Stimulated activated memory B cell treated with anti-CD40 and anti-IgM and Interleukin-4, amounts not matched to agents 10 μg/mL and 1 μg/mL and 100 μg/mL, for 72 hours (primary cell): ENCODE data around the gene FGD5.
A peak's percentile ranks its signal among the peaks of the same experiment; 100 is the strongest.
"Not testable (repeated sequence)": the region's sequence is repeated elsewhere in the genome, so short reads cannot be mapped to it uniquely, and the experiment has no call there.

Experiments used
- ATAC-seq: fragments of 150-1000 bp; cut with Tn5 transposase; 2 replicates; pipeline ENCODE4 v1.10.0; 2021
- H3K27ac Mint-ChIP-seq: one replicate; pipeline ENCODE4 v1.8.0; 2022; ENCODE audit warnings: mild to moderate bottlenecking, mixed read lengths
- H3K27me3 Mint-ChIP-seq: one replicate; pipeline ENCODE4 v1.8.0; 2022; ENCODE audit warnings: mixed read lengths
- H3K36me3 Mint-ChIP-seq: one replicate; pipeline ENCODE4 v1.8.0; 2022; ENCODE audit warnings: mixed read lengths
- H3K4me1 Mint-ChIP-seq: one replicate; pipeline ENCODE4 v1.8.0; 2022; ENCODE audit warnings: mixed read lengths
- H3K4me3 Mint-ChIP-seq: one replicate; pipeline ENCODE4 v1.8.0; 2022; ENCODE audit warnings: mild to moderate bottlenecking, moderate library complexity, mixed read lengths
- H3K9me3 Mint-ChIP-seq: one replicate; pipeline ENCODE4 v1.8.0; 2022; ENCODE audit warnings: mixed read lengths

Gene FGD5

GRCh38 chr3:14809611-14810010 lies 9.2 kb upstream of the FGD5 start:
- not testable (repeated sequence) for ATAC-seq

GRCh38 chr3:14810070-14810791 lies 8.5 kb upstream of the FGD5 start:
- peaks cover 76% of the 10 kb centered on the region for H3K27me3 Mint-ChIP-seq
- ATAC-seq, result no peak
- H3K4me3 Mint-ChIP-seq, result no peak overlapping the region
- H3K9me3 Mint-ChIP-seq, result no peaks in the 10 kb centered on the region
- peaks cover 12% of the 10 kb centered on the region for H3K4me1 Mint-ChIP-seq
- H3K36me3 Mint-ChIP-seq, result no peaks in the 10 kb centered on the region
- no peak overlapping the region for H3K27ac Mint-ChIP-seq

More at GRCh38 chr3:14809611-14810010, 9.2 kb upstream of the FGD5 start:
- H3K27me3 Mint-ChIP-seq, result peaks cover 76% of the 10 kb centered on the region
- not testable (repeated sequence) for H3K9me3 Mint-ChIP-seq, H3K4me3 Mint-ChIP-seq, H3K27ac Mint-ChIP-seq, H3K36me3 Mint-ChIP-seq
- H3K4me1 Mint-ChIP-seq, result peaks cover 17% of the 10 kb centered on the region

DNA sequence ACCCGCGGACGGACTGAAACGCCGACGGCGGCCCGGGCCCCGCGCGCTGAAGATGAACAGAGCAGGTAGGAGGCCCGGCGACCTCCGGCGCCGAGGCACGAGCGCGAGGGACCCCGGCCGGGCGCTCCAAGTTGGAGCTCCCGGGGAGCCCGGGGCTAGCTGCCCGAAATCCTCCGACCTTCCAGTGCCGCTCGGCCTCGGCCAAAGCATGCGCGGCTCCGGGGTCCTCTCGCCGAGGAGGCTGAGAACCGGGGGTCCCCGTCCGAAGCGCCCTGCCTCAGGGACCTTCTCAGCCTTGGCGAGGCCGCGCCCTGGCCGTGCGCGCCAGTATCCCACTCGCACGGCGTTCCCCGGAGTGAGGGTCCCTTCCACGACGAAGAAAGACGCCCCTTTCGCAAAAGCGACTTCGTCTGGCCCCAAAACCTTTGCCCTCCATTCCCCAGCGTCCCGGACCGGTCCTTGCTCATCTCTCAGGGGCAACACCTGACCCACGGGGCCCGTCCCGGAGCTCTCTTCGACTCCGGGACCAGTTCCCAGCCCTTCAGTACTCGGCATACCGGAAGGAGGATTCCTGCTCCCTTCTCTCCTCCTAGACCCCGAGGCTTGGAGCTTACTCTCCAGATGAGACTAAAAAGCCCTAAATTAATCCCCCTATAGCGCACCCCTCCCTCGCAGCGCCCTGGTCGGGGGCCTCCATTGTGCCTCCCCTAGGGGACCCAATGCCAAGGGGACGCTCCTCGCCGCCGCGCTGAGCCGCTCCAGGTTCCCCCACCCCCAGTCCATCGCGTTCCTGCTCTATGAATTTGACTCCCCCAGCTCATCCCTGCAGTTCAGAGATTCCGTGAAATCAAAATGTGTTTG lies 7.7 kb upstream of the FGD5 start:
- H3K4me1 Mint-ChIP-seq, result peaks cover 12% of the 10 kb centered on the region
- no peak for ATAC-seq
- no peaks in the 10 kb centered on the region for H3K9me3 Mint-ChIP-seq
- peaks cover 81% of the 10 kb centered on the region for H3K27me3 Mint-ChIP-seq
- H3K27ac Mint-ChIP-seq, result no peak overlapping the region
- peak overlapping the region; percentile 26 for H3K4me3 Mint-ChIP-seq
- H3K36me3 Mint-ChIP-seq, result no peaks in the 10 kb centered on the region

- H3K9me3 Mint-ChIP-seq, result no peaks in the 10 kb centered on the region
- no peak for ATAC-seq
- peaks cover 84% of the 10 kb centered on the region for H3K27me3 Mint-ChIP-seq
- H3K4me1 Mint-ChIP-seq, result peaks cover 10% of the 10 kb centered on the region
- H3K27ac Mint-ChIP-seq, result no peak overlapping the region
- H3K36me3 Mint-ChIP-seq, result no peaks in the 10 kb centered on the region
- H3K4me3 Mint-ChIP-seq, result no peak overlapping the region
Measured at GRCh38 chr3:14811684-14812083, 7.1 kb upstream of the FGD5 start.

DNA sequence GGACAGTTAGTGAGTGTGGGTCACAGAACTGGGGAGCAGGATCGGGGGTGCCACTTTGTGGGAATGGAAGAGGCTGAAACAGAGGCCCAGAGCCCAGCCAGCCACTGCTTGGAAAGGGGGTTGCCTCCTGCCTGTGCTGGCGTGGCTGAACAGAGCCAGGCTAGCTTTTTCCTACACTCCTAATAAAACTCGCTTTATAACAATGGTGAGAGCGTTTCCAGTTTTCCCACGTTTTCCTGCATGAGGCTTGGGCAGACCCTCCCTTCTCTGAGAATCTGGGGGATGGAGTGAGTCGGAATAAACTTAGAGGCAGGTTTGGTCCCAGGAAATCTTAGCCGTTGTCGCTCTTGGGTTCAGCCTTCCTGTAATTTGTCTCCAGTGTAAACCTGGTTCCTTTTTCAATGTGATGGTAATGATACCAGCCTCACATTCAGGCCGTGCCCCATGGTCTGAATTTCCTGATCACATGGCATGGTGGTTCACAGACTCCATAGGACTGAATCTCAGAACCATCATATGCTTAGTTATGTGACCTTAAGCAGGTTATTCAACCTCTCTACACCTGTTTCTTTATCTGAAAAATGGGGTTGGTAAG lies 6.5 kb upstream of the FGD5 start:
- ATAC-seq, result no peak
- Mint-ChIP-seq H3K9me3 (no peaks in the 10 kb centered on the region), H3K36me3 (no peaks in the 10 kb centered on the region), H3K4me1 (peaks cover 7% of the 10 kb centered on the region), H3K27ac (no peak overlapping the region), H3K4me3 (no peak overlapping the region), H3K27me3 (peaks cover 79% of the 10 kb centered on the region)

GRCh38 chr3:14814411-14814871 lies 4.3 kb upstream of the FGD5 start:
- Mint-ChIP-seq H3K9me3 (no peaks in the 10 kb centered on the region), H3K4me1 (peaks cover 7% of the 10 kb centered on the region), H3K4me3 (no peak overlapping the region), H3K36me3 (no peaks in the 10 kb centered on the region), H3K27ac (no peak overlapping the region), H3K27me3 (peaks cover 78% of the 10 kb centered on the region)
- no peak for ATAC-seq

DNA sequence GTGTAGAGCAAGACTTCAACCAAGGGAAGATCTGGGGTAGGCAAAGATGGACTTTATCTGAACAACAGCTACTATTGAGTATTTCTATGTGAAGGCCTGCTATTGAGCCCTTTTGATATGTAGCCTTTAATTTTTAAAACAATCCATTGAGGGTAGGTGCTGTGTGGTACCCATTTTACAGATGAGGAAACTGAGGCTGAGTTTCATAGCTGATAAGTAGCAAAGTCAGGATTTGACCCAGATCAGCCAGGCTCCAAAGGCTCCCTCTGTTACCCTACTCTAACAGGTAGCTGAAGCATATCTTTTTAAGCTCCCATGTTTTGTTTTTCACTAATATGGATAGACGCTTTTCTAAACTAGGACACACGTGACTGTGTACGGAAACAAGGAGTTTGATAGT lies 2.4 kb upstream of the FGD5 start:
- peaks cover 80% of the 10 kb centered on the region for H3K27me3 Mint-ChIP-seq
- no peak overlapping the region for H3K27ac Mint-ChIP-seq
- no peak for ATAC-seq
- H3K36me3 Mint-ChIP-seq, result no peaks in the 10 kb centered on the region
- no peaks in the 10 kb centered on the region for H3K9me3 Mint-ChIP-seq
- no peak overlapping the region for H3K4me3 Mint-ChIP-seq
- peaks cover 2% of the 10 kb centered on the region for H3K4me1 Mint-ChIP-seq

DNA sequence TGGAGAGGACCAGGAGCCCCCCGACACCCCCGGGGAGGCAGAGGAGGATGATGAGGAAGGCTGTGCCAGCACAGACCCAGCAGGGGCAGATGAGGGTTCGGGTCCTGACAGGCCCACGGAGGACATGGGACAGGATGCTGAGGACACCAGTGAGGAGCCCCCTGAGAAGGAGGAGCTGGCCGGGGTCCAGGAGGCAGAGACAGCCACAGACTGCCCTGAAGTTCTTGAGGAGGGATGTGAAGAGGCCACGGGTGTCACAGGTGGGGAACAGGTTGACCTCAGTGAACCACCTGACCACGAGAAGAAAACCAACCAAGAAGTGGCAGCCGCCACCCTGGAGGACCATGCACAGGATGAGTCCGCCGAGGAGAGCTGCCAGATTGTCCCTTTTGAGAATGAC lies 909 bp downstream of the FGD5 start:
- Mint-ChIP-seq H3K27me3 (peaks cover 47% of the 10 kb centered on the region), H3K9me3 (no peaks in the 10 kb centered on the region), H3K4me1 (no peaks in the 10 kb centered on the region), H3K27ac (no peak overlapping the region), H3K4me3 (no peak overlapping the region), H3K36me3 (no peaks in the 10 kb centered on the region)
- ATAC-seq, result peak; percentile 39

DNA sequence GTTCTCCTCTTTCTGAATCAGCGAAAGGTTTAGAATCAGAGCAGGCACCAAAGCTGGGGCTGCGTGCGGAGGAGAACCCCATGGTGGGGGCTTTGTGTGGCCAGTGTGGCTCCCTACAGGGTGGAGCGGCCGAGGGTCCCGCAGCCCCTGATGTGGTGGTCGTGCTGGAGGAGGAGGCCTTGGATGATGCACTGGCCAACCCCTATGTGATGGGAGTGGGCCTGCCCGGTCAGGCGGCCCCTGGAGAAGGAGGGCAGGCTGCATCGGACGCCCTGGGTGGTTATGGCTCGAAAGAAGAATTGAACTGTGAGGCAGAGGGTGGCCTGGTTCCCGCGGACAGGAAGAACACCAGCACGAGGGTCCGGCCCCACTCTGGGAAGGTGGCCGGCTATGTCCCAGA lies 1.4 kb downstream of the FGD5 start:
- H3K27ac Mint-ChIP-seq, result no peak overlapping the region
- ATAC-seq, result no peak
- peaks cover 42% of the 10 kb centered on the region for H3K27me3 Mint-ChIP-seq
- H3K36me3 Mint-ChIP-seq, result no peaks in the 10 kb centered on the region
- no peaks in the 10 kb centered on the region for H3K4me1 Mint-ChIP-seq
- H3K4me3 Mint-ChIP-seq, result no peak overlapping the region
- no peaks in the 10 kb centered on the region for H3K9me3 Mint-ChIP-seq

- Mint-ChIP-seq H3K9me3 (no peaks in the 10 kb centered on the region), H3K4me3 (no peak overlapping the region), H3K27me3 (peaks cover 32% of the 10 kb centered on the region), H3K4me1 (no peaks in the 10 kb centered on the region), H3K27ac (no peak overlapping the region), H3K36me3 (no peaks in the 10 kb centered on the region)
- no peak for ATAC-seq
Measured at GRCh38 chr3:14821151-14821550, 2.4 kb downstream of the FGD5 start.

GRCh38 chr3:14822134-14822533 lies 3.4 kb downstream of the FGD5 start:
- Mint-ChIP-seq H3K27me3 (peaks cover 26% of the 10 kb centered on the region), H3K27ac (no peak overlapping the region), H3K4me3 (no peak overlapping the region), H3K36me3 (no peaks in the 10 kb centered on the region), H3K9me3 (no peaks in the 10 kb centered on the region), H3K4me1 (no peaks in the 10 kb centered on the region)
- ATAC-seq, result no peak

GRCh38 chr3:14822670-14823390 lies 4.1 kb downstream of the FGD5 start:
- peaks cover 31% of the 10 kb centered on the region for H3K27me3 Mint-ChIP-seq
- H3K9me3 Mint-ChIP-seq, result no peaks in the 10 kb centered on the region
- no peaks in the 10 kb centered on the region for H3K36me3 Mint-ChIP-seq
- no peak overlapping the region for H3K4me3 Mint-ChIP-seq
- ATAC-seq, result peak; percentile 52
- H3K4me1 Mint-ChIP-seq, result no peaks in the 10 kb centered on the region
- no peak overlapping the region for H3K27ac Mint-ChIP-seq

DNA sequence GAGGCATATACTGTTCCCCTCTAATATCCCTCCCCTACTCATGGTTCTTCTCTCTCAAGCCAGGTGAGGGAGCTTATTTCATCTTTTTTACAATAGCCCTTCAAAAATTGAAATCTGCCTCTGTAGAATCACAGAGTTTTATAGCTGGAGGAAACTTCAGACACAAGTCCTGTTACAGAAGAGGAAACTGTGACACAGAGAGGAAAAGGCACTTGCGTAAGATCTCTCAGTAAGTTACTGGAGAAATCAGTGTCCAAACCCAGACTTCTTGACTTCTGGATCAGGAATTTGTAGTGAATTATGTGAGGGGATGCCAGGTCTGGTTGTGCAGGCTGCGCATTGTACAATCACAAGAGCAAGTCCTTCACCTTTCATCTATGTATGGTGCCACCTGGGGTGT lies 4.6 kb downstream of the FGD5 start:
- peaks cover 36% of the 10 kb centered on the region for H3K27me3 Mint-ChIP-seq
- no peaks in the 10 kb centered on the region for H3K9me3 Mint-ChIP-seq
- H3K27ac Mint-ChIP-seq, result no peak overlapping the region
- no peaks in the 10 kb centered on the region for H3K4me1 Mint-ChIP-seq
- no peak for ATAC-seq
- no peaks in the 10 kb centered on the region for H3K36me3 Mint-ChIP-seq
- H3K4me3 Mint-ChIP-seq, result no peak overlapping the region

- no peaks in the 10 kb centered on the region for H3K4me1 Mint-ChIP-seq
- no peak for ATAC-seq
- peaks cover 37% of the 10 kb centered on the region for H3K27me3 Mint-ChIP-seq
- no peaks in the 10 kb centered on the region for H3K9me3 Mint-ChIP-seq
- H3K27ac Mint-ChIP-seq, result no peak overlapping the region
- H3K36me3 Mint-ChIP-seq, result no peaks in the 10 kb centered on the region
- H3K4me3 Mint-ChIP-seq, result no peak overlapping the region
Measured at GRCh38 chr3:14823910-14824629, 5.3 kb downstream of the FGD5 start.
